ENCODE results near the gene SUGP2. TPM values are rescaled to one million over a fixed set of nuclear protein-coding genes. Genes with fewer than 3 reads are reported as not detected.

Gene SUGP2
- total and polyA plus RNA-seq, 4 donors, result 27.6 to 73.4 (median 59.6) TPM

DNA sequence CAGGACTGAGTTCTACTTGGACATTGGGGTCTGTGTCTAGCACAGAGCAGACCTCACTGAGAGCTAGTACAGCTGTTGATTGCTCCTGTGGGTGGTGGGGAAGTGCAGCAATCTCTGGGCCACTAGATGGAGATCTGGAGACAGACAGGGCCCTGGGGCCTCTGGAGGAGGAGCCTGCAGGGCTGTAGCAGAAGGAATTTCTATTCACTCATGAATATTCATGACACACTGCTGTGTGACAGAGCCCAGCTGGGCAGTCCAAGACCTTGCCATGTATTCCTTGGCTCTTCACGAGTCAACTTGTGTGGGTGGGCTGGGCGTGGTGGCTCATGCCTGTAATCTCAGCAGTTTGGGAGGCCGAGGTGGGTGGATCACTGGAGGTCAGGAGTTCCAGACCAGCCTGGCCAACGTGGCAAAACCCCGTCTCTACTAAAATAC is 37.5 kb downstream of the SUGP2 start:
- H3K36me3 ChIP-seq (ENCODE audit: control insufficient read depth in 4 of 4, insufficient read depth in 4 of 4, low read length in 4 of 4), result peaks cover 7 to 53% (median 18%) of the 10 kb centered on the region in 4 donors
- no peak overlapping the region for H3K4me3 ChIP-seq
- no peak overlapping the region for H3K27ac ChIP-seq (ENCODE audit: low read depth in 1 of 2, low read length in 1 of 2)
- WGBS, 2 donors, result 70 to 90% methylated on average over 5 of the region's 5 CpGs
- peak; percentile 95 to 97 (median 96) for DNase-seq
- H3K4me1 ChIP-seq (ENCODE audit: control insufficient read depth in 5 of 5, insufficient read depth in 5 of 5, low read length in 5 of 5), result peaks cover 0 to 38% (median 16%) of the 10 kb centered on the region in 5 donors
- H3K9me3 ChIP-seq (ENCODE audit: control insufficient read depth in 4 of 4, insufficient read depth in 3 of 4, low read length in 3 of 4), result no peaks in the 10 kb centered on the region
- H3K9ac ChIP-seq (ENCODE audit: insufficient read depth in 1 of 2, low read length in 2 of 2), result no peak overlapping the region
- no peaks in the 10 kb centered on the region for H3K27me3 ChIP-seq (ENCODE audit: control insufficient read depth in 3 of 3, insufficient read depth in 3 of 3, low read length in 2 of 3)
- ATAC-seq (ENCODE audit: insufficient read depth, low FRiP score), result peak; percentile 84
- TF ChIP-seq, protein P1, sequence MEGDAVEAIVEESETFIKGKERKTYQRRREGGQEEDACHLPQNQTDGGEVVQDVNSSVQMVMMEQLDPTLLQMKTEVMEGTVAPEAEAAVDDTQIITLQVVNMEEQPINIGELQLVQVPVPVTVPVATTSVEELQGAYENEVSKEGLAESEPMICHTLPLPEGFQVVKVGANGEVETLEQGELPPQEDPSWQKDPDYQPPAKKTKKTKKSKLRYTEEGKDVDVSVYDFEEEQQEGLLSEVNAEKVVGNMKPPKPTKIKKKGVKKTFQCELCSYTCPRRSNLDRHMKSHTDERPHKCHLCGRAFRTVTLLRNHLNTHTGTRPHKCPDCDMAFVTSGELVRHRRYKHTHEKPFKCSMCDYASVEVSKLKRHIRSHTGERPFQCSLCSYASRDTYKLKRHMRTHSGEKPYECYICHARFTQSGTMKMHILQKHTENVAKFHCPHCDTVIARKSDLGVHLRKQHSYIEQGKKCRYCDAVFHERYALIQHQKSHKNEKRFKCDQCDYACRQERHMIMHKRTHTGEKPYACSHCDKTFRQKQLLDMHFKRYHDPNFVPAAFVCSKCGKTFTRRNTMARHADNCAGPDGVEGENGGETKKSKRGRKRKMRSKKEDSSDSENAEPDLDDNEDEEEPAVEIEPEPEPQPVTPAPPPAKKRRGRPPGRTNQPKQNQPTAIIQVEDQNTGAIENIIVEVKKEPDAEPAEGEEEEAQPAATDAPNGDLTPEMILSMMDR (IDR thresholded peaks at IDR 0.05; ENCODE audit: control extremely low read depth, extremely low read depth), result peak; percentile 25

DNA sequence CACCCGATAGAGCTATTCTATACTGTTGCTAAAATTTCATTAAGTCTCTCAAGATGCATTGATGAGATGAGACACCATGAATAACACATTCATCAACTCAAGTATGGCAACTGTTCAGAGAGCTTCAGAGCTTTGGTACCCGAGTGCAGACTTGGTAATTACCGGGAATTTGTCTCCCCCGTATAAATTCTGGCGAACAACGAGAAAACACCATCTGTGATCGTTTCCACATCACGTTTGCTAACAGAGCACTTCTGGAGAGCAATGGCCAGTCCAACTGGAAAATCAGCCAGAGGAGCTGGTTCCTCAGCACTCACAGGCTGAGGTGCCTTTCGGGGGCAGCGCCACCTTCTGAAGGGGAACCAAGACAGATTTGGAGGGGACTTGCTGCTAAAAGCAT is 40.2 kb downstream of the SUGP2 start:
- ATAC-seq (ENCODE audit: insufficient read depth, low FRiP score), result no peak
- no peaks in the 10 kb centered on the region for H3K9me3 ChIP-seq (ENCODE audit: control insufficient read depth in 4 of 4, insufficient read depth in 3 of 4, low read length in 3 of 4)
- peak in 2 of 3 donors; percentile 61 to 83 for DNase-seq
- peaks cover 0 to 49% (median 24%) of the 10 kb centered on the region in 5 donors for H3K4me1 ChIP-seq (ENCODE audit: control insufficient read depth in 5 of 5, insufficient read depth in 5 of 5, low read length in 5 of 5)
- H3K36me3 ChIP-seq (ENCODE audit: control insufficient read depth in 4 of 4, insufficient read depth in 4 of 4, low read length in 4 of 4), result peaks cover 7 to 41% (median 13%) of the 10 kb centered on the region in 4 donors
- WGBS, 2 donors, result 80 to 85% methylated on average over 10 of the region's 10 CpGs
- TF ChIP-seq, protein P1 (IDR thresholded peaks at IDR 0.05; ENCODE audit: control extremely low read depth, extremely low read depth), result no peak
- H3K4me3 ChIP-seq, result no peak overlapping the region
- H3K9ac ChIP-seq (ENCODE audit: insufficient read depth in 1 of 2, low read length in 2 of 2), result peak overlapping the region in 1 of 2 donors; percentile 61
- no peaks in the 10 kb centered on the region for H3K27me3 ChIP-seq (ENCODE audit: control insufficient read depth in 3 of 3, insufficient read depth in 3 of 3, low read length in 2 of 3)
- no peak overlapping the region for H3K27ac ChIP-seq (ENCODE audit: low read depth in 1 of 2, low read length in 1 of 2)

DNA sequence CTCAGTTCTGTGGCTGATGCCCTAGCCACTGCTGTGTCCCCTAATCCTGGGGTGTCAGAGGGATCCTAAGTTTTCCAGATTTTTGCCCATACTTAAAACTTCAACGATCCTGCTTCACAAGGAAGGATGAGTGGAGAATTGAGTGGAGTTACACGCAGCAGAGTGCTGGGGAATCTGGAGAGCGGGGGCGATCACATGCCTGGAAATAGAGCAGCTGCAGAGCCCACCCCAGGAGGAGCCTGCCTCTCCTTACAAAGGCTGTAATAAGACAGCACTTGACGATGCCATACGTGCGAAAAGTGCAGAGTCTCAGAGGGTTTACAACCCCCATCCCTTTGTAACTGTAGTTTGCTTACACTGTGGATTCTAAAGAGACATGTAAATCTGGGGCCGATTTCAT is 40.6 kb downstream of the SUGP2 start:
- Histone ChIP-seq H3K9ac (ENCODE audit: insufficient read depth in 1 of 2, low read length in 2 of 2) (peak overlapping the region in 1 of 2 donors; percentile 61), H3K4me3 (no peak overlapping the region), H3K4me1 (ENCODE audit: control insufficient read depth in 5 of 5, insufficient read depth in 5 of 5, low read length in 5 of 5) (peaks cover 0 to 49% (median 24%) of the 10 kb centered on the region in 5 donors), H3K27ac (ENCODE audit: low read depth in 1 of 2, low read length in 1 of 2) (no peak overlapping the region), H3K36me3 (ENCODE audit: control insufficient read depth in 4 of 4, insufficient read depth in 4 of 4, low read length in 4 of 4) (peaks cover 7 to 41% (median 13%) of the 10 kb centered on the region in 4 donors), H3K27me3 (ENCODE audit: control insufficient read depth in 3 of 3, insufficient read depth in 3 of 3, low read length in 2 of 3) (no peaks in the 10 kb centered on the region), H3K9me3 (ENCODE audit: control insufficient read depth in 4 of 4, insufficient read depth in 3 of 4, low read length in 3 of 4) (no peaks in the 10 kb centered on the region)
- WGBS, 2 donors, result 90 to 95% methylated on average over 8 of the region's 8 CpGs
- no peak for ATAC-seq (ENCODE audit: insufficient read depth, low FRiP score)
- TF ChIP-seq, protein P1 (IDR thresholded peaks at IDR 0.05; ENCODE audit: control extremely low read depth, extremely low read depth), result no peak
- DNase-seq, result peak in 1 of 3 donors; percentile 31

DNA sequence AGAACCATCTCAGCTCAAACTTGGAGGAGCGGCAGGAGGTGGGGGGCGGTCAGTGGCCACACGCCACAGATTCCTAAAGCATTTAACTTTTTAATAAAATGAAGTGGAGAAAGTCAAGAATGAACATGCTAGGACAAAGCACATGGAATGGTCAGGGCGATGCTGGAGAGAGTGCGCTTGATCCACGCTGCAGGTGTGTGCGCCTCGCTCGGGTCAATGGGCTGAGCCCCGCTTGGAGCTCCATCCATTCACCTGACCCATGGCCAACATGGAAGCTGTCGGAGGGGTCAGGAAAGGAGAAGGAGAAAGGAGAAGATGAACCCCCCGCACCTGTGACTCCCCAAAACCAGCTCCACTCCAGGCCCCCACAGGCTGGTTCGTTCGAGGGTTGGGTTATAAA is 41.8 kb downstream of the SUGP2 start:
- DNase-seq (no peak), ATAC-seq (ENCODE audit: insufficient read depth, low FRiP score) (no peak)
- H3K36me3 ChIP-seq (ENCODE audit: control insufficient read depth in 4 of 4, insufficient read depth in 4 of 4, low read length in 4 of 4), result peaks cover 7 to 37% (median 9%) of the 10 kb centered on the region in 4 donors
- no peaks in the 10 kb centered on the region for H3K27me3 ChIP-seq (ENCODE audit: control insufficient read depth in 3 of 3, insufficient read depth in 3 of 3, low read length in 2 of 3)
- WGBS, 2 donors, result 97% methylated on average over 14 of the region's 14 CpGs
- H3K4me3 ChIP-seq, result no peak overlapping the region
- TF ChIP-seq, protein P1 (IDR thresholded peaks at IDR 0.05; ENCODE audit: control extremely low read depth, extremely low read depth), result no peak
- H3K27ac ChIP-seq (ENCODE audit: low read depth in 1 of 2, low read length in 1 of 2), result no peak overlapping the region
- H3K4me1 ChIP-seq (ENCODE audit: control insufficient read depth in 5 of 5, insufficient read depth in 5 of 5, low read length in 5 of 5), result peaks cover 0 to 51% (median 24%) of the 10 kb centered on the region in 5 donors
- no peaks in the 10 kb centered on the region for H3K9me3 ChIP-seq (ENCODE audit: control insufficient read depth in 4 of 4, insufficient read depth in 3 of 4, low read length in 3 of 4)
- H3K9ac ChIP-seq (ENCODE audit: insufficient read depth in 1 of 2, low read length in 2 of 2), result no peak overlapping the region

Measured in lung (tissue), 12 donors.